GM12892 (cell line): ENCODE results near the gene UCHL3.

ENCODE experiments used
- POLR2A ChIP-seq: IDR thresholded peaks from 2 replicates; pipeline ENCODE4 v1.6.1; 2011; ENCODE audit warnings: low read depth, low read length, control low read depth
- POLR2AphosphoS5 ChIP-seq: IDR thresholded peaks from 2 replicates; pipeline ENCODE4 v1.6.1; 2011; ENCODE audit warnings: low read depth, low read length, control low read depth

DNA sequence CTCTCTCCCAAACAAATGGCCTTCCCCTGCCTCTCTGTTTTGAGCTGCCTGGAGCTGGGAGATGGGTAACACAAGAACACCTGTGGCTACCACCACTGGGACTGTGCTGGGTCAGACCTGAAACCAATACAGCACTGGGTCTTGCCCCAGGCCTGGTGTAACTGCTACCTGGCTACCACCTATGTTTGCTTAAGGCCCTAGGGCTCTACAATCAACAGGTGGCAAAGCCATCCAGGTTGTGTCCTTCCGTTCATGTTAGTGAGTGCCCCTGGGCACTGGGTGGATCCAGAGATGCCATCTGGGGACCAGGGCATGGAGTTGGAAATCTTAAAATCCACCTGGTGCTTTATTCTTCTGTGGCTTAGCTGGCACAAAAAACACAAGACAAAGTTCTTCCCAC lies 67.6 kb downstream of the UCHL3 start:
- TF ChIP-seq POLR2A (no peak), POLR2AphosphoS5 (no peak)
